Mucosa of rectum (tissue), 2 donors: ENCODE data around the gene CORO2B.
A peak's percentile ranks its signal among the peaks of the same experiment; 100 is the strongest.

Experiments used
- H3K27ac ChIP-seq, 2 donors: one replicate each; pipeline ENCODE4 v1.7.0; 2013; ENCODE audit warnings: inconsistent platforms in 2 of 2, low read depth in 2 of 2, low read length in 2 of 2
- H3K27me3 ChIP-seq, 2 donors: one replicate each; pipeline ENCODE4 v1.7.0; 2013; ENCODE audit warnings: low read length in 2 of 2; ENCODE audit not compliant: control insufficient read depth in 2 of 2, insufficient read depth in 2 of 2
- H3K36me3 ChIP-seq, 2 donors: one replicate each; pipeline ENCODE4 v1.7.0; 2013; ENCODE audit warnings: low read length in 2 of 2; ENCODE audit not compliant: control insufficient read depth in 2 of 2, insufficient read depth in 2 of 2
- H3K4me1 ChIP-seq, 2 donors: one replicate each; pipeline ENCODE4 v1.7.0; 2013; ENCODE audit warnings: low read length in 2 of 2, mild to moderate bottlenecking in 1 of 2; ENCODE audit not compliant: control insufficient read depth in 2 of 2, insufficient read depth in 2 of 2
- H3K4me3 ChIP-seq, 2 donors: one replicate each; pipeline ENCODE4 v1.7.0; 2013; ENCODE audit warnings: low read length in 2 of 2
- H3K9ac ChIP-seq, 2 donors: one replicate each; pipeline ENCODE4 v1.7.0; 2013; ENCODE audit warnings: low read length in 2 of 2, low read depth in 1 of 2, mild to moderate bottlenecking in 1 of 2
- H3K9me3 ChIP-seq, 2 donors: one replicate each; pipeline ENCODE4 v1.7.0; 2013; ENCODE audit warnings: low read length in 2 of 2; ENCODE audit not compliant: control insufficient read depth in 2 of 2
- donor health status: healthy.
- donor health status: Normal muscosa, but diverticular disease.

Gene CORO2B

GRCh38 chr15:68615301-68615700 is 36.5 kb downstream of the CORO2B start:
- H3K9me3 ChIP-seq: peaks cover 0 to 2% of the 10 kb centered on the region in 2 donors
- H3K27me3 ChIP-seq: peaks cover 0 to 3% of the 10 kb centered on the region in 2 donors
- H3K4me3 ChIP-seq: no peak overlapping the region
- no peak overlapping the region for H3K27ac ChIP-seq
- no peak overlapping the region for H3K9ac ChIP-seq
- no peaks in the 10 kb centered on the region for H3K36me3 ChIP-seq
- peaks cover 0 to 2% of the 10 kb centered on the region in 2 donors for H3K4me1 ChIP-seq

GRCh38 chr15:68615811-68616210 is 37.0 kb downstream of the CORO2B start:
- no peak overlapping the region for H3K27ac ChIP-seq
- H3K9me3 ChIP-seq: peaks cover 0 to 2% of the 10 kb centered on the region in 2 donors
- peaks cover 0 to 3% of the 10 kb centered on the region in 2 donors for H3K27me3 ChIP-seq
- peaks cover 0 to 2% of the 10 kb centered on the region in 2 donors for H3K4me1 ChIP-seq
- no peak overlapping the region for H3K9ac ChIP-seq
- H3K36me3 ChIP-seq: no peaks in the 10 kb centered on the region
- H3K4me3 ChIP-seq: no peak overlapping the region

- no peak overlapping the region for H3K27ac ChIP-seq
- H3K9me3 ChIP-seq: peaks cover 0 to 2% of the 10 kb centered on the region in 2 donors
- H3K9ac ChIP-seq: no peak overlapping the region
- H3K27me3 ChIP-seq: peaks cover 0 to 3% of the 10 kb centered on the region in 2 donors
- H3K4me3 ChIP-seq: no peak overlapping the region
- H3K4me1 ChIP-seq: peaks cover 0 to 2% of the 10 kb centered on the region in 2 donors
- H3K36me3 ChIP-seq: no peaks in the 10 kb centered on the region
Observed at GRCh38 chr15:68616397-68616796, 37.6 kb downstream of the CORO2B start.

- H3K4me1 ChIP-seq: peaks cover 0 to 2% of the 10 kb centered on the region in 2 donors
- H3K4me3 ChIP-seq: no peak overlapping the region
- H3K27me3 ChIP-seq: peaks cover 0 to 3% of the 10 kb centered on the region in 2 donors
- no peaks in the 10 kb centered on the region for H3K36me3 ChIP-seq
- peaks cover 0 to 2% of the 10 kb centered on the region in 2 donors for H3K9me3 ChIP-seq
- no peak overlapping the region for H3K9ac ChIP-seq
- H3K27ac ChIP-seq: no peak overlapping the region
Observed at GRCh38 chr15:68617001-68617400, 38.2 kb downstream of the CORO2B start.

GRCh38 chr15:68617777-68618176 is 39.0 kb downstream of the CORO2B start:
- Histone ChIP-seq H3K9ac (no peak overlapping the region), H3K36me3 (no peaks in the 10 kb centered on the region), H3K27me3 (peaks cover 0 to 3% of the 10 kb centered on the region in 2 donors), H3K4me3 (no peak overlapping the region), H3K27ac (no peak overlapping the region), H3K4me1 (peaks cover 0 to 2% of the 10 kb centered on the region in 2 donors), H3K9me3 (peaks cover 0 to 2% of the 10 kb centered on the region in 2 donors)

- H3K4me3 ChIP-seq: no peak overlapping the region
- peaks cover 0 to 2% of the 10 kb centered on the region in 2 donors for H3K4me1 ChIP-seq
- peaks cover 0 to 3% of the 10 kb centered on the region in 2 donors for H3K27me3 ChIP-seq
- no peak overlapping the region for H3K9ac ChIP-seq
- no peak overlapping the region for H3K27ac ChIP-seq
- peaks cover 0 to 2% of the 10 kb centered on the region in 2 donors for H3K9me3 ChIP-seq
- H3K36me3 ChIP-seq: no peaks in the 10 kb centered on the region
Observed at GRCh38 chr15:68618394-68618793, 39.6 kb downstream of the CORO2B start.

GRCh38 chr15:68618908-68619698 is 40.3 kb downstream of the CORO2B start:
- Histone ChIP-seq H3K9me3 (peaks cover 0 to 2% of the 10 kb centered on the region in 2 donors), H3K4me3 (no peak overlapping the region), H3K4me1 (peaks cover 0 to 2% of the 10 kb centered on the region in 2 donors), H3K27me3 (peaks cover 0 to 3% of the 10 kb centered on the region in 2 donors), H3K36me3 (no peaks in the 10 kb centered on the region), H3K9ac (no peak overlapping the region), H3K27ac (no peak overlapping the region)

- H3K36me3 ChIP-seq: no peaks in the 10 kb centered on the region
- no peak overlapping the region for H3K9ac ChIP-seq
- H3K9me3 ChIP-seq: no peaks in the 10 kb centered on the region
- no peak overlapping the region for H3K4me3 ChIP-seq
- peak overlapping the region; percentile 30 to 61 for H3K27ac ChIP-seq
- peaks cover 0 to 2% of the 10 kb centered on the region in 2 donors for H3K4me1 ChIP-seq
- H3K27me3 ChIP-seq: peaks cover 0 to 3% of the 10 kb centered on the region in 2 donors
Observed at GRCh38 chr15:68620721-68621527, 42.1 kb downstream of the CORO2B start.

GRCh38 chr15:68621535-68621934 is 42.7 kb downstream of the CORO2B start:
- no peaks in the 10 kb centered on the region for H3K36me3 ChIP-seq
- no peak overlapping the region for H3K9ac ChIP-seq
- H3K4me3 ChIP-seq: no peak overlapping the region
- H3K9me3 ChIP-seq: no peaks in the 10 kb centered on the region
- H3K27me3 ChIP-seq: peaks cover 0 to 2% of the 10 kb centered on the region in 2 donors
- H3K4me1 ChIP-seq: peaks cover 0 to 2% of the 10 kb centered on the region in 2 donors
- H3K27ac ChIP-seq: peak overlapping the region in 1 of 2 donors; percentile 61
